Measurements from ENCODE around the gene HTRA1.
A peak's percentile ranks its signal among the peaks of the same experiment; 100 is the strongest.

The HTRA1 gene

DNA sequence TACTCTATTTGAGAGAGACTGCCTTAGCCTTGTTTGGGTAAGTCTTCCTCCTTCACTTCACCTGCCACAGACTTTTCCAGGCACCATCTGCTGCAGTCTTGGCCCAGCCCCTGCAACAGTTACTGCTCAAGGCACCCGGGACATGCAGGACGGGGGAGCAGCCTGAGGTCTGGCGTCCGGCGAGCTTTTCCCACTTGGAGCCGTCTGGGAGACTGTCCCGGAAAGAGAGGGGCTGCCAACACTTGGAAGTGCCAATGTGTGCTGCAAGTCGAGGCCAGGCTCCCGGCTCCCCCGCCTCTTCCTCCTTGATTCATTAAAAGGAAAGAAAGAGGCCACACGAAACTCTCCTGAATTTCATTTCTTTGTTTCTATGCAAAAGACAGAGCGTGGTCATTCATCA is 13.7 kb downstream of the HTRA1 start:
- DNase-seq: no peak

DNA sequence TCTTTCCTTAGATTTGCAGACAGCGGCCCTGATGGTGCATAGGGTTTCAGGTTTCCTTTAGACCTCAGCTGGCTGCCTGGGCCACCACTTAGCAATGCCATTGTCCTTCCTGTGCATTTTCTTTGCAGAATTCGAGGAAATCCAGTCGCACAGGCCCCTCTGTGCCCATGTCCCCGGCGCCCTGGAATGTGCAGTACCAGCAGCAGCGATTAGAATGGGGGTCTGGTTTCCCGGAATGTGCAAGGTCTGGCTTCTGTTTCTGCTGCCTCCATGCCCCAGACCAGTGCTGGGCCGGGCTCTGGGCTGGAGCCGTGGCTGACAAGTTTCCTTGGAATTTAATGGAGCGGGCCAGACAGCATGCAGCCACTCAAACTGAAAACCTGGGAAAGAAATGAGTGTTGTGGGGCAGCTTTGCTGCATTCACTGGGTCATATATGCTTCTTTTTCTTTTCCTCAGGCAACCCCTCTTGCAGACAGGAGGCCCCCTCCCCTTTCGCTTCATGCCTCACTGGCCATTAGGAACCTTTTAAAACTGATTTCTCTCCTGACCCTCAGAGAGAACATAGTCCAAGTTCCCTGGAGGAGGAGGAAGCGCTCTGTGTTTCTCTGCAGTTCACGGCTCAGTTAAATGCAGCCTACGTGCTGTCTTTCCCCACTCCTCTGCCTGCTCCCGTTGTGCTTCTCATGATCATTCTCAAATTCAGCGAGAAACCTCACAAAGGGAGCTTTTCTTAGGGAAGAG is 14.4 kb downstream of the HTRA1 start:
- DNase-seq: no peak

DNA sequence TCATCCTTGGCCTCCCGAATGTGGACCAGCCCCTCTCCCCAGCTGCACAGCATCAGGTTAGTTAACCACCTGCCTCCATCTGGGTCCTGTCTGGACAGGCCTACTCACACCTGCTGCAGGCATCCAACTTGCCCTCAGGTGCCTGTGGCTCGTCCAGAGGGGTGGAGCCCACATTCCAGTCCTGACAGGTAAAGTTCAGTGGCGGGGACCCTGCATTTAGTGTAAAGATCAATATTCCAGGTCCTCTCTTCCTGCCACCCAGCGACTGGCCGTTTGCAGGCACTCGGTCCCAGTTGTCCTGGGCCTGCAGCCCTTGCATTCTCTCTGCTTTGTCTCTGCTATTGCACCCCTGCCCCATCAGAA is 15.0 kb downstream of the HTRA1 start:
- peak; percentile 56 for DNase-seq

DNA sequence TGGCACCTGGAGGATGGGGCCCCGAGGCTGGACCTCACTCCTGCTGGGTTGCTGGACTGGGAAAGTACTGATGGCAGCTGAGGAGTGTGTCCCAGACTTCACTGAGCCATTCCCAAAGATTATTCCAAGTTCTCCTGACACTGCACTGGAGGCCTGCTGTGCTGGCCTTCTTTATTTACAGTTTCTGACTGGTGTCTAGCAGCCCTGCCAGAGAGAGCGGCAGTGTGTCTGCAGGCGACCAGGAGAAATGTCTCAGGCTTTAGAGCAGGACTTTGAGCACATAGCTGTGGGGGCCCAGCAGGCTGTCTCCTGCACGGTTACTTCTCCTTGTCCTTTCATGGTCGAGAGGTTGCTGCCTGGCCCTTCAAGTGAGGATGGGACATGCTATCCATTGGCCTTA is 16.1 kb downstream of the HTRA1 start:
- no peak for DNase-seq

DNA sequence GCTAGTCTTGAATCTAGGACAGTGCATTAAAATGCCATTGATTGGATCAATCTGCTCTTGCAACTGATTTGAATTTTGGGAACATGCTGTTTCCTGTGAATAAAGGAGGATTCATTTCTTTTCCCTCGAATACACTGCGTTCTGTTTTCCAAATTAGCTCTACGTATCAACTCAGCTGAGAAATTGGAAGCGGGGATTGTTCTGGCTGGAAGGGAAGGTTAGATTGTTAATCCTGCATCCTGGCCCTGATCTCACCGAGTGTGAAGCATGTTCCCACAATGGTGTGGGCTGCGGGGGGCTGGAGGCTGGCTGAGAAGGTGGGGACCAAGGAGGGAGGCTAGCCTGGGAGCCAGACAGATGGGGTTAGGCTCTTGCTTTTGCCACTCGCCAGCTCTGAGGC is 17.6 kb downstream of the HTRA1 start:
- no peak for DNase-seq

DNA sequence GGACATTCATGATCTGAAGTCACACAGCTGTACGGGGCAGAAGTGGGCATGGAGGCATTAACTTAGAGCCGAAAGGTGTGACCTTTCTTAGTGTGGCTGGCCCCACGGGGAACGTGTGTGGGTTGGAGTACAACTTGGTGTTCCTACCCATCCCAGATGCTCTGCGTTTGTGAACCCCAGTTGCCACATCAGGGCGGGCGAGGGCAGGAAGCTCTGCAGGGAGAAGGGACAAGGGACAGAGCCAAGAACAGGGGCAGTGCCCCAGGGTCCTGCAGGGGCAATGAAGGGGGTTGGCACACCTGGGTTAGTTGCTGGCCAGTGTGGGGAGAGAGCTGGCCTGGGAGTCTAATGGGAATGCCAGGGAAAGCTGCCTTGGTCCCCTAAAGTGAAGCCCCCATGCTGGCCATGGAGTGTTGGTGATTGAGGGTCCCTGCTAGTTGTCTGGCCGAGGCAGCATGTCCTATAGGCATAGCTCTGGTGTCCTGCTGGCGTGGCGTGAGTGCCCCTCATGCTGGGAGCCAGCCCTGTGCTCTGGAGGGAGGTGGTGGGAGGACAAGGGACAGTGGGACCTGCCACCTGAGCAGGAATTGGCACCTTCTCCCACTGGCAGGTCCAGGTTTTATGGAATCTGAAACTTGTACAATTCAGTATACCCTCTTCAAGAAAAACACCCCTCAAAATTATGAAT is 18.9 kb downstream of the HTRA1 start:
- no peak for DNase-seq

DNA sequence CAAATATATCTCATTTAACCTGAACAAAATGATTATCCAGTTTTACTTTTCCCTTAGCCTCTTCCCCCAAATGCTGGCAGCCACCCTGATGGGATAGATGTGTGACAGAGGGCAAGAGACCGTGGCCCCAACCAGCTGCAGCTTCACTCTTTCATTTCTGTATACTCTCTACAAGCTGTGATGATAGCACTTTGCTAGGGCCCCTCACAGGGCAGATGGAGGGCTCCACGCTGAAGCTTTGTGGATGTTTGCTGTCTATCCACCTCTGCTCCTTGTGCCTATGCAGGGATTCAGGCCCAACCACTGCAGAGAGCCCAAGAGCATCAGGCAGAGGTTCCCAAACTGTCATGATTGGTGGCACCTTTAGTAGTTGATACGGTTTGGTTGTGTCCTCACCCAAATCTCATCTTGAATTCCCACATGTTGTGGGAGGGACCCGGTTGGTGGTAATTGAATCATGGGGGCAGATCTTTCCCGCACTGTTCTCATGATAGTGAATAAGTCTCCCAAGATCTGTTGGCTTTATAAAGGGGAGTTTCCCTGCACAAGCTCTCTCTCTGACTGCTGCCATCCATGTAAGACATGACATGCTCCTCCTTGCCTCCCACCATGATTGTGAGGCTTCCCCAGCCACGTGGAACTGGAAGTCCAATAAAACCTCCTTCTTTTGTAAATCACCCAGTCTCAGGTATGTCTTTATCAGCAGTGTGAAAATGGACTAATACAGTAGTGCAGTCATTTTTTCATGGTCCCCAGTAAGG is 20.1 kb downstream of the HTRA1 start:
- DNase-seq: no peak

DNA sequence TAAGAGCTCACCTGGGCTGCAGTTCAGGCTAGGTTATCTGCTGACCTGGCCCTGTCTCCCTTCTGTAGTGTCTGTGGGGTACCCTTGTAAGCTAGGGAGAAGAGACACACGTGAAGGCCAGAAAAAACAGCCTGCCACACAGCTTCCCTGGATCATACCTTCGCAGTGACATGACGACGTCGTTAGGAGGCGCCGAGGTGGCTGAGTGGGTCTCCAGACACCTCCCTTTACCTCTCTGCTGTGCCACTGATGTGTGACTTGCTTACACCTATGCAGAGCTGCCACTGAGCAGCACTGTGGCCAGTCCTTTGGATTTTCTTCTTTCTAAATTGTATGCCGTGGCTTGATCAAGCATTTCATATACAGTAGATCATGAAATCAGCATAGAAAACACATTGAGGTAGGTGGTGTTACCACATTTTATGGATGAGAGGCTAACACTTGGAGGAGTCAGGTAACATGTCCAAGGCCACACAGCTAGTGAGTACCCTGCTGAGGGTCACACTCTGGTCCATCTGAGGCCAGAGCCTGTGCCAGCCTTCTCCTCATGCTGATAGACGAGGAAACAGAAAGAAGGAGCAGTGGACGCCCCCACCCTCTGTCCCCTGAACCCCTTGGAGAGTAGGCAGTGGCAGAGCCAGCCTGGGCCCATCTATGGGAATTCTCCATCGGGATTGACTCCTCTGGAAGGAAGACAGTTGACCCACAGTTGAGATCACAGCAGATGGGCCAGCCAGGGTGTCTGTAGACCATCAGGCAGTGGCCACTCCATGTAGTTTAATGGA is 23.1 kb downstream of the HTRA1 start:
- DNase-seq: no peak

DNA sequence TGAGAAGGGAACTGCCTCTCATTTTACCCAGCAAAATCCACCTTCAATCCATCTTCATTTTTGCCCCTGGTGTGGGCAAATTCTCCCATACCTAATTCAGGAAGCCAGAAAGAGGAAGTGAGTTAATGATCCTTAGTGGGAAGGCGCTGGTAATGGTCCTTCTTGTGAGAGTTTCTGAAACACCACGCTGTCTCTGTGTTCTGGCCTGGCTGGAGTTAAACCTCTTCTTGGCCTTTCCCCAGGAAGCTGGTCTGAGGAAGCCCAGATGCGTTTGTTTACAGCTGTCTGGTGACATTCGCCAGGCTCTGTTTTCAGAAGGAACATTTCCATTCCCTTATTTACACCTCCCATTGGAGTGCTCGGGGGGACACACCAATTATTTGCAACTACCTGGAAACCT is 24.3 kb downstream of the HTRA1 start:
- DNase-seq: no peak

DNA sequence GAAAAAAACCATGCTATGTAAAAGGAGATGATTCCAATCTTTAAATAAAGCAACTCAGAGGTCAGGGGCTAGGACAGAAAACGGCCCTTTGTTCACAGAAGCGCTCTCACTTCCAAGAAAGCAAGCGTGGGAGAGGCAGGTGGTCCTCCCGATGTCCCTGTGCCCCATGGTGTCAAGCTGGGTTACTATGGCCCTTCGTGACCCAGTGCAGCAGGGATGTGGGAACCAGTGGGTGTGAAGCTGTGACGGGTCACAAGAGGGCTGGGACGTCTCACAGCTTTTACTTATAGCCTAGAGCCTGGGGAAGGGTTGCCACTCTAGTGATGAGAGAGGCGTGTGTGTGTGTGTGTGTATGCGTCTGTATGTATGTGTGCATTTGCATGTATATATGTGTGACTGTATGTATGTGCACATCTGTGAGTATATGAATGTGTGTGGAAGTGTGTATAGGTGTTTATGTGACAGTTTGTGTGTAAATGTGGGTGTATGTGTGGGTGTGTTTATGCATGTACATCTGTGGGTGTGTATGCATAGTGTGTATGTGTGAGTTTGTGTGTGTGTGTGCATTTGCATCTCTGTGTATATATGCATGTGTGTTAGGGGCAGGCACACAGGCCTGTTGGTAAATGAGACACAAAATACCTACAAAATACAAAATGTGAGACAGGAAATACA is 25.2 kb downstream of the HTRA1 start:
- DNase-seq: no peak

GRCh38 chr10:122487174-122487765 is 25.9 kb downstream of the HTRA1 start:
- DNase-seq: peak; percentile 49

- no peak for DNase-seq
These were observed 28.9 kb downstream of the HTRA1 start for GRCh38 chr10:122490268-122490667.

DNA sequence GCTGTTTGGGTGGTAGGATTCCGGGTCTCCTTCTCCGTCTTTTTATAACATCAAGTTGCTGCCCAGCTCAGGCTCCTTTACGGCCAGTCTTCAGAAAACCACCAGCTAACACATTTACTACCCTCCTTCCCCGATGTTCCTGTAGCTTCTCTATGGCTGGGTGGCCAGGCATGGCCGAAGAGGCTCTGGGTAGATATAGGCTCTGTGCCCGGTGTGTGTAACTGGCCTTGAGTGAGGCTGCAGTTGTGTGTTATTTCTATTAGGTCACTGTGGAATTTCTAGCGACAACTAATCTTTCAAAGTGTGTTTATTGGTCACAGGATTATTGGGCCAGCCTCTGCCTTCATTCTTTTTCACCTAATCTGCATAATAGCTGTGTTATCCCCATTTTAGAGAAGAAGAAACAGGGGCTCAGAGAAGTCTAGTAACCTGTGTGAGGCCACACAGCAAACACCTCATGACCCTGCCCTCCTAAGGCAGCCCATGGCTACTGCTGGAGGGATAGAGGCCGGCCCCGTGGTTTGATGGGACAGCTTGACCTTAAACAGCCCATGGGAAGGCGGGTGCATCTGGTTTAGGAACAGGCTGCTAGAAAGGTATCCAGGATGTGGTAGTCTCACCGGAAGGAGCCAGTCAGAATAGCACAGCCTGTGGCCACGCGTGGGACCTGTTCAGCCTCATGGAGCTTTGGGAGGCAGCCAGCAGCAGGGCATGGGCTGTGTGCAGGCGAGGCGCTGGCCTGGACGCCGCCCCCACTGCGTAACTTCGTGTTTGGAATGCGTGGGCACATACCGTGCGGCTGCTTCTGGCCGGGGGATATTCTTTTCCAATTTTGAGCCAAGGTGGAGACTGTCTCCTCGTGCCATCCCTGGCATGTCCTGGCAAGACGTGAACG is 29.7 kb downstream of the HTRA1 start:
- no peak for DNase-seq

DNA sequence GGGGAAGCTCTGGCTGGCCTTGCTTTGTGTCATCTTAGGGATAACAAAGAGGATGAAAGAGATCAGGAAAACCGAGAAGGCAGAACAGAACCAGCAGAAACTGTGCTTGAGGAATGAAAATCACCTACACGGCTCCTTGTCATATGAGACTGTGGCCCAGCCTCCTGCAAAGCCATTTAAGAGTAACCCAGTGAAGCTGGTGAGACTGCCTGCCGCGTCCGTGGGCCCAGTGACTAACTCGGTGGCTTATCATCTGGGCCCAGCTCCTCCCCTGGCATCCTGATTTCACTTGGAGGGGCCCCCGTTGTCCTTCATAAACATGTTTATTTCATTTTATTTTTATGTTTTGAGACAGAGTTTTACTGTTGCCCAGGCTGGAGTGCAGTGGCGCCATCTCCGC is 30.7 kb downstream of the HTRA1 start:
- DNase-seq: no peak

- no peak for DNase-seq
These were observed 31.7 kb downstream of the HTRA1 start for GRCh38 chr10:122492999-122493481.

DNA sequence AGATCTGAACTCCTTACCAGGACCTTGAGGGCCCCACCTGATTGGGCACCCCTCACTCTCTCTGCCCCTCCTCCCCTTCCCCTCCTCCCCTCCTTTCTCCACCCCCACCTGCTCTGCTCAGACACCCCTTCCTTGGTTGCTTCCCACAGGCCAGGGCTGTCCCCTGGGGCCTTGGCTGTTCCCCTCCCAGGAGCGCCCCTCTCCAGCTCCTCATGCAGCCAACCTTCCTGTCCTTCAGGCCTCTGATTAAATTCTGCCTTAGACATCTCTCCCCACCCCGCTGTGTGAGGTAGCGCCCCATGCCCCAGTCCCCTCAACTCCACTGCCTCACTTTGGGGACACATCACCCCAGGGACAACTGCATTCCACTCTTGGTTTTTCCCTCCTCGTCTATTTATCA is 32.4 kb downstream of the HTRA1 start:
- no peak for DNase-seq

DNA sequence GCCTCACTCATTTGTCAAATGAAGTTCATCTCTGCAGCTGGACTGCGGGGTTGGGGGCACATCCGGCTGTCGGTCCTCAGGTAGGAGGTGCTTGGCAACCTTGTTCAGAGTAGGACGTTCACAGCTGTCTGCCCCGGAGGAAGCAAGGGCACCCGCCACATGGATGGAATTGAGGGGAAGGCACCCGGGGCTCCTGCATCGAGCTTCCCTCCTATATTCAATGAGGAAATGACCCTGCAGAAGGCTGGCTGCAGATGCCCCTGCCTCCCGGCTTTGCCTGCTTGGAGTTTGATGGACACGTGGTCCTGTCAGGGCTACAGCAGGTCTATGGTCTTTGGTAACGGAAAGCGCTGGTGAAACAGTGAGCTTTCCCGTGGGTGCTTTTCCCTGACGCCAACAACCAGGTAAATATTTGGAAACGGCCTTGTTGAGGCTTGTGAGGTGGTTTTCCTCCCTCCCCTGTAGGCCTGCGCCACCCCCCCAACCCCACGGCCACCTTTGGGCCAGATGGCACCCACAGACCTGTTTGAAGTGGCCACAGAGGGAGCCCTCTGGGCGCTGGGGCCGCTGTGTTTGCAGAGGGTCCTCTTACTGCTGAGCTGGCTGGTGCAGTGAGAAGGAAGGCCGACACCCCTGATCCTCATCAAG is 32.9 kb downstream of the HTRA1 start:
- DNase-seq: no peak

DNA sequence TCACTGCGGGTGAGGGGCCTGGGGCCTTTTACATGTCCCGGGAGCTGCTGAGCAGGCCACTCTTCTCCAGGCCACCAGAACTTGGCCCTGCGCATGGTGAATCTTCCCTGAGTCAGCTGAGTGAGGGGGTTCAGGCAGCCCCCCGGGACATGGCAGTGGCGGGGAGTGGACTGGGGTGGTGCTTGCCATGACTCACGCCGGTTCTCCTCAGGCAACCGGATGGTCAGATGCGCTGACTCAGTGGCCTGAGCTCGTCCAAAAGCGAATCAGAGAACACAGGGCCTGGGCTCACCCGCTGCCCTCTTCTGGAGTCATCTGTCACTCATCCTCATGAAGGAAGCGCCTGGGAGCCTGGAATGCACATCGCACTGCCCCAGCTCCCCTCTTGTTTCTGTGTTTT is 33.5 kb downstream of the HTRA1 start:
- DNase-seq: no peak

- DNase-seq: no peak
These were observed 34.3 kb downstream of the HTRA1 start for GRCh38 chr10:122495406-122496340.
